Lower lobe of right lung (tissue), 2 donors: Measurements from ENCODE around the gene FILIP1L. TPM values are rescaled to one million over a fixed set of nuclear protein-coding genes. Genes with fewer than 3 reads are reported as not detected.
A peak's percentile ranks its signal among the peaks of the same experiment; 100 is the strongest.

Experiments
- ATAC-seq, 2 donors: fragments of 200-7000 bp; cut with Tn5 transposase; one replicate each; pipeline ENCODE4 v1.9.1; 2020 to 2022; ENCODE audit warnings: mild to moderate bottlenecking in 2 of 2, moderate library complexity in 2 of 2
- DNase-seq: peaks from one replicate; pipeline ENCODE4 v3.0.0-alpha.2; 2020
- H3K27ac ChIP-seq: fragments of 200-600 bp; one replicate; pipeline ENCODE4 v1.8.0; 2022
- H3K27me3 ChIP-seq: fragments of 200-600 bp; one replicate; pipeline ENCODE4 v1.8.0; 2022; ENCODE audit warnings: low read depth
- H3K36me3 ChIP-seq: fragments of 200-600 bp; one replicate; pipeline ENCODE4 v1.8.0; 2022; ENCODE audit warnings: mild to moderate bottlenecking
- H3K4me1 ChIP-seq: fragments of 200-600 bp; one replicate; pipeline ENCODE4 v1.8.0; 2022
- H3K4me3 ChIP-seq: fragments of 200-600 bp; one replicate; pipeline ENCODE4 v1.8.0; 2022; ENCODE audit warnings: mild to moderate bottlenecking
- H3K9me3 ChIP-seq: fragments of 200-600 bp; one replicate; pipeline ENCODE4 v1.8.0; 2022
- CTCF ChIP-seq: fragments of 200-600 bp; IDR thresholded peaks from one replicate; pipeline ENCODE4 v1.8.0; 2022; ENCODE audit warnings: antibody characterized with exemption, mild to moderate bottlenecking
- intact Hi-C: fragments of 100-400 bp; cut with DNase I; formaldehyde crosslinking; loops from one replicate; pipeline ENCODE4 v1.11.0; 2022
- total RNA-seq: library from RNA; stranded (reverse); fragmentation: NEBNext Ultra II Directional; extraction: Animal tissue kit (Norgen Biotek cat#: 25700); gene quantifications from one replicate; pipeline ENCODE4 v1.2.1, GENCODE V29; 2021
- donor health status: DM: no; HTN: yes; CAD: no; lungs with severe emphysema.

The FILIP1L gene
- total RNA-seq, 1 donor from 2014 or later = 25.0 TPM

- intact Hi-C loops = no loop called here
These were observed 155.9 kb downstream of the FILIP1L start for GRCh38 chr3:99958222-99958912.

GRCh38 chr3:99957151-99957796, 157.0 kb downstream of the FILIP1L start:
- Histone ChIP-seq H3K36me3 (no peaks in the 10 kb centered on the region), H3K4me3 (no peak overlapping the region), H3K27ac (no peak overlapping the region), H3K27me3 (no peaks in the 10 kb centered on the region), H3K4me1 (peaks cover 15% of the 10 kb centered on the region), H3K9me3 (no peaks in the 10 kb centered on the region)
- DNase-seq = no peak
- no peak for ATAC-seq
- TF ChIP-seq CTCF = no peak
- intact Hi-C loops = no loop called here

More at GRCh38 chr3:99958222-99958912, 155.9 kb downstream of the FILIP1L start:
- H3K4me3 ChIP-seq = no peak overlapping the region
- no peaks in the 10 kb centered on the region for H3K27me3 ChIP-seq
- no peak for TF ChIP-seq CTCF
- DNase-seq (no peak), ATAC-seq (no peak)
- no peak overlapping the region for H3K27ac ChIP-seq
- H3K9me3 ChIP-seq = no peaks in the 10 kb centered on the region
- no peaks in the 10 kb centered on the region for H3K36me3 ChIP-seq
- H3K4me1 ChIP-seq = peaks cover 15% of the 10 kb centered on the region

GRCh38 chr3:99955773-99956562, 158.3 kb downstream of the FILIP1L start:
- intact Hi-C loops = no loop called here
- no peak for TF ChIP-seq CTCF
- ATAC-seq (peak; percentile 46 to 71), DNase-seq (no peak)
- no peaks in the 10 kb centered on the region for H3K9me3 ChIP-seq
- no peak overlapping the region for H3K4me3 ChIP-seq
- H3K27ac ChIP-seq = no peak overlapping the region
- H3K4me1 ChIP-seq = peaks cover 15% of the 10 kb centered on the region
- H3K36me3 ChIP-seq = no peaks in the 10 kb centered on the region
- H3K27me3 ChIP-seq = no peaks in the 10 kb centered on the region

GRCh38 chr3:99954914-99955644, 159.2 kb downstream of the FILIP1L start:
- Histone ChIP-seq H3K4me1 (peaks cover 11% of the 10 kb centered on the region), H3K9me3 (no peaks in the 10 kb centered on the region), H3K27ac (no peak overlapping the region), H3K36me3 (no peaks in the 10 kb centered on the region), H3K27me3 (no peaks in the 10 kb centered on the region), H3K4me3 (no peak overlapping the region)
- ATAC-seq = peak; percentile 9 to 63
- intact Hi-C loops = no loop called here
- no peak for TF ChIP-seq CTCF
- DNase-seq = no peak

- no peak overlapping the region for H3K27ac ChIP-seq
- no peak overlapping the region for H3K4me3 ChIP-seq
- intact Hi-C loops = no loop called here
- ATAC-seq (no peak), DNase-seq (no peak)
- H3K9me3 ChIP-seq = no peaks in the 10 kb centered on the region
- no peak for TF ChIP-seq CTCF
- no peaks in the 10 kb centered on the region for H3K27me3 ChIP-seq
- H3K36me3 ChIP-seq = no peaks in the 10 kb centered on the region
- peaks cover 11% of the 10 kb centered on the region for H3K4me1 ChIP-seq
These were observed 160.7 kb downstream of the FILIP1L start for GRCh38 chr3:99953596-99953995.
